K562 (cell line): Measurements from ENCODE around the gene GMEB2. TPM values are rescaled to one million over a fixed set of nuclear protein-coding genes. Genes with fewer than 3 reads are reported as not detected.
A peak's percentile ranks its signal among the peaks of the same experiment; 100 is the strongest.

Experiments used
- DEAF1 ChIP-seq: fragments of 450-650 bp; formaldehyde crosslinking; IDR thresholded peaks from 2 replicates; pipeline ENCODE4 v1.4.0; 2020; ENCODE audit warnings: mild to moderate bottlenecking, moderate library complexity
- FOXP1 ChIP-seq: sonication (generic); formaldehyde crosslinking; IDR thresholded peaks from 2 replicates; pipeline ENCODE4 v1.8.0; 2022; ENCODE audit warnings: mild to moderate bottlenecking, missing genetic modification reagents
- NFIC ChIP-seq: fragments of 450-650 bp; IDR thresholded peaks from 2 replicates; pipeline ENCODE4 v1.6.1; 2017; ENCODE audit warnings: mild to moderate bottlenecking, inconsistent platforms
- NR2F6 ChIP-seq: fragments of 450-650 bp; formaldehyde crosslinking; IDR thresholded peaks from 2 replicates; pipeline ENCODE4 v1.4.0; 2020; ENCODE audit warnings: mild to moderate bottlenecking
- NR4A1 ChIP-seq, 2 experiments: fragments of 250-450 bp in 1 of 2; fragments of 450-650 bp in 1 of 2; sonication (Bioruptor Pico) in 1 of 2; IDR thresholded peaks; 2 replicates each; pipeline versions ENCODE4 v1.4.0 to v1.6.1; 2016 to 2020; ENCODE audit warnings: mild to moderate bottlenecking in 2 of 2, missing compliant biosample characterization in 1 of 2, missing genetic modification characterization in 1 of 2, moderate library complexity in 1 of 2
- POLR2G ChIP-seq: fragments of 200-400 bp; formaldehyde crosslinking; IDR thresholded peaks from 2 replicates; pipeline ENCODE4 v1.6.1; 2017; ENCODE audit warnings: low read depth, mild to moderate bottlenecking, antibody characterized with exemption, low read length, moderate library complexity
- RNF219 ChIP-seq: fragments of 250-450 bp; sonication (Bioruptor Pico); IDR thresholded peaks from 2 replicates; pipeline ENCODE4 v1.5.0; 2022; ENCODE audit warnings: mild to moderate bottlenecking
- ZNF695 ChIP-seq: fragments of 450-650 bp; formaldehyde crosslinking; IDR thresholded peaks from 2 replicates; pipeline ENCODE4 v1.4.0; 2020; ENCODE audit warnings: mild to moderate bottlenecking, moderate library complexity
- polyA plus RNA-seq, 8 experiments: library from polyadenylated mRNA; depleted of rRNA in 4 of 8; stranded (reverse) in 5 of 8; unstranded in 3 of 8; fragments of >200 nt; fragmentation: Nextera tagmentation in 2 of 8; fragmentation: Illumina TruSeq in 1 of 8; extraction: Ambion mirVana in 2 of 8; extraction: Trizol in 1 of 8; gene quantifications; 2 replicates each; pipeline versions ENCODE4 v1.2.1 to v1.2.3, GENCODE V29; 2011 to 2014; ENCODE audit warnings: inconsistent platforms in 1 of 8, missing spikeins in 1 of 8
- total RNA-seq, 7 experiments: library from RNA; depleted of rRNA in 6 of 7; stranded (reverse); fragments of >200 nt in 6 of 7; fragmentation: Illumina TruSeq in 2 of 7; extraction: Trizol in 2 of 7; gene quantifications; 2 replicates each; pipeline versions ENCODE4 v1.2.1 to v1.2.3, GENCODE V29; 2011 to 2021; ENCODE audit warnings: low replicate concordance in 1 of 7
- TF ChIP-seq, protein P1 (sequence below), 2 experiments: fragments of 450-650 bp; IDR thresholded peaks; 2 replicates each; pipeline ENCODE4 v1.6.1; 2016; ENCODE audit warnings: mild to moderate bottlenecking in 2 of 2, borderline replicate concordance in 1 of 2, low read depth in 1 of 2, moderate library complexity in 1 of 2
- TF ChIP-seq, protein P2 (sequence below): sonication (generic); formaldehyde crosslinking; IDR thresholded peaks from 2 replicates; pipeline ENCODE4 v1.8.1; 2023; ENCODE audit warnings: mild to moderate bottlenecking, missing genetic modification reagents

Gene GMEB2
- total and polyA plus RNA-seq, 9 of the 15 experiments (the other 6 are each of a cell fraction or from before 2014, with no cell fraction given), result 0.03 to 13.9 (median 6.3) TPM

DNA sequence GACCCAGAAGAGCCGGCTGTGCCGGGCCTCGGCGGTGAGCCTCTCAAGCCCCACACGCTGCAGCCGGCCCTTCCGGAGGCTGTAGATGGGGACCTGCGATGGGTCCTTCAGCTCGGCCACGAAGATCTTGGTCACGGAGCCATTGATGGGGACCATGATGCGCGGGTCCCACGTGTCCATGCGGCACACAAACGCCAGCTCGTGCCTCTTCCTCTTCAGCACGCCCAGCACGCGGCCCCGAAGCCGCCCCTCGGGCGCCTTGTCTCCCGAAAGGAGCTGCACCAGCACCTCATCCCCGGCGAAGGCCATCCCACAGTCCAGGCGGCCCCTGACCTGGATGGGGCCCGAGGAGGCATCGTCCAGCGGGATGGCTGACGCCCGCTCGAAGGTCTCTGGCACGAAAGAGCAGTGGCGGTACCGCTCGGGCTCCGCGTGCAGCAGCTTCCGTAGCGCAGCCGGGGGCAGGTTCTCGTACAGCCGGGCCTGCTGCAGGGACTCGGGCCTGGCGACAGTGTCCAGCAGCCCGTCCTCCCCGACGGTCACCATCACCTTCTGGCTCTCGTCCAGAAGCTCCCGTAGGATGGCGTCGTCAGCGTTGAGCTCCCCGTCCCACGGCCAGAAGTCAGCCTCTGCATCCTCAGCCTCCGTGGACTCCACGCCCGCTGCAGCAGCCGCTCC lies 61.7 kb downstream of the GMEB2 start (continued):
- TF ChIP-seq DEAF1 (CRISPR knock-in tag), result no peak
- TF ChIP-seq, protein P1, sequence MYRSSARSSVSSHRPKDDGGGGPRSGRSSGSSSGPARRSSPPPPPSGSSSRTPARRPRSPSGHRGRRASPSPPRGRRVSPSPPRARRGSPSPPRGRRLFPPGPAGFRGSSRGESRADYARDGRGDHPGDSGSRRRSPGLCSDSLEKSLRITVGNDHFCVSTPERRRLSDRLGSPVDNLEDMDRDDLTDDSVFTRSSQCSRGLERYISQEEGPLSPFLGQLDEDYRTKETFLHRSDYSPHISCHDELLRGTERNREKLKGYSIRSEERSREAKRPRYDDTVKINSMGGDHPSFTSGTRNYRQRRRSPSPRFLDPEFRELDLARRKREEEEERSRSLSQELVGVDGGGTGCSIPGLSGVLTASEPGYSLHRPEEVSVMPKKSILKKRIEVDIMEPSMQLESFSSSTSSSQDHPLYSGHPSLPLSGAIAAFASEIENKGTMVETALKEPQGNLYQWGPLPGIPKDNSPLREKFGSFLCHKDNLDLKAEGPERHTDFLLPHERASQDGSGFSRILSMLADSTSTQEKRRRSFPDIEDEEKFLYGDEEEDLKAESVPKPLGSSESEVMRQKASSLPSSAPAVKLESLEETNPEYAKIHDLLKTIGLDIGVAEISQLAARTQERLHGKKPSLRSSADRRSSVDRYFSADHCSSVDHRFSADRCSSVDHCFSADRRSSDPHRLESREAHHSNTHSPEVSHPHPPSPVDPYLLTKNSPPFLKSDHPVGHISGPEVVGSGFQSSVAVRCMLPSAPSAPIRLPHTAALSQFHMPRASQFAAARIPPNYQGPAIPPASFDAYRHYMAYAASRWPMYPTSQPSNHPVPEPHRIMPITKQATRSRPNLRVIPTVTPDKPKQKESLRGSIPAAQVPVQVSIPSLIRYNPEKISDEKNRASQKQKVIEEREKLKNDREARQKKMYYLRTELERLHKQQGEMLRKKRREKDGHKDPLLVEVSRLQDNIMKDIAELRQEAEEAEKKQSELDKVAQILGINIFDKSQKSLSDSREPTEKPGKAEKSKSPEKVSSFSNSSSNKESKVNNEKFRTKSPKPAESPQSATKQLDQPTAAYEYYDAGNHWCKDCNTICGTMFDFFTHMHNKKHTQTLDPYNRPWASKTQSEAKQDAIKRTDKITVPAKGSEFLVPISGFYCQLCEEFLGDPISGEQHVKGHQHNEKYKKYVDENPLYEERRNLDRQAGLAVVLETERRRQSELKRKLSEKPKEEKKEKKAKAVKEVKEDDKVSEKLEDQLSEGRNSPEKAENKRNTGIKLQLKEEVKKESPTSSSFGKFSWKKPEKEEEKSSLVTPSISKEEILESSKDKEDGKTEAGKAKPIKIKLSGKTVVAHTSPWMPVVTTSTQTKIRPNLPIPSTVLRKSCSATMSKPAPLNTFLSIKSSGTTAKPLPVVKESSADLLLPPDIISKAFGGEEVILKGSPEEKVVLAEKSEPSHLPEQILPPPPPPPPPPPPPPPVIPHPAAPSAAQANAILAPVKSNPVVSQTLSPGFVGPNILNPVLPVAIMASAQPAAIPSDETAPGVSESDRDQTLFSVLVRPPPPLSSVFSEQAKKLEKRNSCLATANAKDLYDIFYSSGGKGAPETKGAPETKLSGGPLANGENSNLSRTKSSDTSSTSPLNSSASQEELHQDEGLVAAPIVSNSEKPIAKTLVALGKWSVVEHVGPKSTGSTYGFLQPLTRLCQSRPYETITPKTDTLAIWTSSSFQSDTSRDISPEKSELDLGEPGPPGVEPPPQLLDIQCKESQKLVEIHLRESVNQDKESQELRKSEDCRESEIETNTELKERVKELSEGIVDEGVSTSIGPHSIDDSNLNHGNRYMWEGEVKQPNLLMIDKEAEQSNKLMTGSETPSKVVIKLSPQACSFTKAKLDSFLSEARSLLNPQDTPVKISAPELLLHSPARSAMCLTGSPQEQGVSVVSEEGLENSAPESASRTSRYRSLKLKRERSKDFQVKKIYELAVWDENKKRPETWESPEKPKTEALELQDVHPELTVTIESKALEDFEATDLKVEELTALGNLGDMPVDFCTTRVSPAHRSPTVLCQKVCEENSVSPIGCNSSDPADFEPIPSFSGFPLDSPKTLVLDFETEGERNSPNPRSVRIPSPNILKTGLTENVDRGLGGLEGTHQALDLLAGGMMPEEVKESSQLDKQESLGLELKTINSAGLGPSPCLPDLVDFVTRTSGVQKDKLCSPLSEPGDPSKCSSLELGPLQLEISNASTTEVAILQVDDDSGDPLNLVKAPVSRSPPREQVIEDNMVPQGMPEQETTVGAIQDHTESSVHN (IDR thresholded peaks at IDR 0.05; ENCODE audit: borderline replicate concordance in 1 of 2, low read depth in 1 of 2), result no peak
- peak; percentile 26 for TF ChIP-seq POLR2G
- no peak for TF ChIP-seq FOXP1 (CRISPR knock-in tag)
- TF ChIP-seq, protein P2, sequence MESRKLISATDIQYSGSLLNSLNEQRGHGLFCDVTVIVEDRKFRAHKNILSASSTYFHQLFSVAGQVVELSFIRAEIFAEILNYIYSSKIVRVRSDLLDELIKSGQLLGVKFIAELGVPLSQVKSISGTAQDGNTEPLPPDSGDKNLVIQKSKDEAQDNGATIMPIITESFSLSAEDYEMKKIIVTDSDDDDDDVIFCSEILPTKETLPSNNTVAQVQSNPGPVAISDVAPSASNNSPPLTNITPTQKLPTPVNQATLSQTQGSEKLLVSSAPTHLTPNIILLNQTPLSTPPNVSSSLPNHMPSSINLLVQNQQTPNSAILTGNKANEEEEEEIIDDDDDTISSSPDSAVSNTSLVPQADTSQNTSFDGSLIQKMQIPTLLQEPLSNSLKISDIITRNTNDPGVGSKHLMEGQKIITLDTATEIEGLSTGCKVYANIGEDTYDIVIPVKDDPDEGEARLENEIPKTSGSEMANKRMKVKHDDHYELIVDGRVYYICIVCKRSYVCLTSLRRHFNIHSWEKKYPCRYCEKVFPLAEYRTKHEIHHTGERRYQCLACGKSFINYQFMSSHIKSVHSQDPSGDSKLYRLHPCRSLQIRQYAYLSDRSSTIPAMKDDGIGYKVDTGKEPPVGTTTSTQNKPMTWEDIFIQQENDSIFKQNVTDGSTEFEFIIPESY, result peak; percentile 77
- TF ChIP-seq NR2F6 (CRISPR knock-in tag), result no peak
- TF ChIP-seq NR4A1 (CRISPR knock-in tag; IDR thresholded peaks at IDR 0.05), result no peak
- no peak for TF ChIP-seq NR4A1 (tag; IDR thresholded peaks at IDR 0.05)
- no peak for TF ChIP-seq ZNF695 (CRISPR knock-in tag)
- TF ChIP-seq NFIC, result peak; percentile 69
- no peak for TF ChIP-seq RNF219 (CRISPR knock-in tag)
